Measurements from ENCODE around the gene APOO. TPM values are rescaled to one million over a fixed set of nuclear protein-coding genes. Genes with fewer than 3 reads are reported as not detected.

Gene APOO
- total RNA-seq, 1 experiment from 2014 or later: 95.3 TPM

- no peak overlapping the region for H2BK120ac ChIP-seq (ENCODE audit: low read depth, low read length, poor library complexity, severe bottlenecking)
- no peaks in the 10 kb centered on the region for H3K23me2 ChIP-seq (ENCODE audit: insufficient read length, low read depth, low read length, poor library complexity, severe bottlenecking)
- no peak overlapping the region for H3K56ac ChIP-seq (ENCODE audit: insufficient read length, low read depth, low read length)
- H2AFZ ChIP-seq (ENCODE audit: low read length): no peak overlapping the region
- Mint-ChIP-seq H3K27me3 (ENCODE audit: low read depth) (no peaks in the 10 kb centered on the region), H3K27ac (no peak overlapping the region), H3K4me1 (peaks cover 10 to 17% of the 10 kb centered on the region in 2 experiments), H3K36me3 (ENCODE audit: insufficient read depth in 1 of 3, low read depth in 3 of 3) (no peaks in the 10 kb centered on the region), H3K9me3 (no peaks in the 10 kb centered on the region), H3K4me3 (no peak overlapping the region)
- H3K9me3 ChIP-seq (ENCODE audit: control insufficient read depth, low read depth, low read length): no peaks in the 10 kb centered on the region
- H3K4me1 ChIP-seq (ENCODE audit: insufficient read depth, low read length): no peaks in the 10 kb centered on the region; the same call in 1 of the 2 replicates
- H3K4me2 ChIP-seq (ENCODE audit: insufficient read depth, insufficient read length, low read length): no peak overlapping the region
- DNase-seq: no peak
- H3K4ac ChIP-seq (ENCODE audit: low read depth, low read length): no peak overlapping the region
- H4K20me1 ChIP-seq (ENCODE audit: control insufficient read depth, insufficient read depth, insufficient read length): no peaks in the 10 kb centered on the region
- no peak overlapping the region for H2BK15ac ChIP-seq (ENCODE audit: low read depth, low read length)
- H3K14ac ChIP-seq (ENCODE audit: insufficient read depth, low read length): no peak overlapping the region
- H3K9ac ChIP-seq (ENCODE audit: extremely low read depth, insufficient read length, low read length): no peak overlapping the region
- no peak overlapping the region for H3T11ph ChIP-seq (ENCODE audit: low read length)
- no peak overlapping the region for H4K91ac ChIP-seq (ENCODE audit: insufficient read length, low read depth, low read length)
- H4K8ac ChIP-seq (replicated peaks; ENCODE audit: insufficient read length, low read depth, low read length): no peak overlapping the region
- H3K18ac ChIP-seq (ENCODE audit: insufficient read length, low read depth, low read length): no peak overlapping the region
- H3K79me2 ChIP-seq (ENCODE audit: insufficient read depth, low read length): no peaks in the 10 kb centered on the region
- no peak overlapping the region for H3K23ac ChIP-seq (ENCODE audit: insufficient read length, low read depth, low read length)
- TF ChIP-seq CTCF (conservative IDR thresholded peaks at IDR 0.05): no peak
- H2BK20ac ChIP-seq (ENCODE audit: low read depth, low read length, poor library complexity, severe bottlenecking): no peak overlapping the region
- H2AK5ac ChIP-seq (ENCODE audit: insufficient read length, low read length): no peak overlapping the region
- no peak overlapping the region for H2BK5ac ChIP-seq (ENCODE audit: insufficient read length, low read length)
- H3K27me3 ChIP-seq (ENCODE audit: insufficient read depth, low read length): no peaks in the 10 kb centered on the region
- no peaks in the 10 kb centered on the region for H3K79me1 ChIP-seq (ENCODE audit: insufficient read depth, low read depth, low read length, poor library complexity, severe bottlenecking)
- H3K27ac ChIP-seq (ENCODE audit: insufficient read length, low read depth, low read length): no peak overlapping the region
- H2BK12ac ChIP-seq (ENCODE audit: insufficient read length, low read depth, low read length): no peak overlapping the region
- H4K5ac ChIP-seq (ENCODE audit: insufficient read length, low read depth, low read length): no peak overlapping the region
- no CpG with 5 or more reads among the region's 11 CpGs for WGBS (ENCODE audit: extremely low coverage, insufficient read length, low lambda C conversion rate)
These were observed 27.4 kb upstream of the APOO start for GRCh38 chrX:23935106-23935505.

Data from H9 (cell line).